ENCODE measurements around the gene TSPOAP1.

Gene TSPOAP1

GRCh38 chr17:58272367-58273280, 56.0 kb downstream of the TSPOAP1 start:
- no peak for DNase-seq

DNA sequence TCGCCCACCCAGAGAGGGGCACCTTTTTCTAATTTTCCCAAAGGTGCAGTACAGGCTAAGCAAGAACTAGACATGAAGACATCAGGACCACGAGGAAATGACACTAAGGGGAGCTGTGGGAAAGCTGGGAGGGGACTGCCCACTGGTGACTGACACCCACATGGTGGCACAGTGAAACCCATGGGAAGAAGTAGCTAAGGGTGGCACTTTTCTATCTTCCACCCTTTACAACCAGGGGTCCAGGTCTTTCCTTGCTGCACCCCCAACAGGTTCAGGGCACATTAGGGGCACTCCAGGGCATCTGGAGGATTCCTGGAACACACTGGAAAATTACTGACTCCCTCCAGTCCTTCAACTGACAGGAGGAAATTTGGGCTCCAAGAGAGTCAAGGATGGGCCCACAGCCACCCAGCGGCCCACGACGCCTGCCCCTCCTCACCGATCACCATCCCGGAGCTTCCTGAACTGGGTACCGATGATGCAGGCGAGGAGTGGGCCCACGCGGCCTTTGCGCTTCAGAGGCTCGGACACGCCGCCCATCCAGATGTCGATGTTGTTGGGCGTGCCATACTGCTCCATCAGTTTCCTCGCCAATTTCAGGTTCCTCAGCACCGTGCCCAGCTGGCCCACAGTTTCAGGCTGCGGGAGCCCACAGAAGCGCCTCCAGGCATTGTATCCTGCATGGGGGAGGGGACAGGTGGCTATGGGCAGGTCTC, 57.2 kb downstream of the TSPOAP1 start:
- no peak for DNase-seq

DNA sequence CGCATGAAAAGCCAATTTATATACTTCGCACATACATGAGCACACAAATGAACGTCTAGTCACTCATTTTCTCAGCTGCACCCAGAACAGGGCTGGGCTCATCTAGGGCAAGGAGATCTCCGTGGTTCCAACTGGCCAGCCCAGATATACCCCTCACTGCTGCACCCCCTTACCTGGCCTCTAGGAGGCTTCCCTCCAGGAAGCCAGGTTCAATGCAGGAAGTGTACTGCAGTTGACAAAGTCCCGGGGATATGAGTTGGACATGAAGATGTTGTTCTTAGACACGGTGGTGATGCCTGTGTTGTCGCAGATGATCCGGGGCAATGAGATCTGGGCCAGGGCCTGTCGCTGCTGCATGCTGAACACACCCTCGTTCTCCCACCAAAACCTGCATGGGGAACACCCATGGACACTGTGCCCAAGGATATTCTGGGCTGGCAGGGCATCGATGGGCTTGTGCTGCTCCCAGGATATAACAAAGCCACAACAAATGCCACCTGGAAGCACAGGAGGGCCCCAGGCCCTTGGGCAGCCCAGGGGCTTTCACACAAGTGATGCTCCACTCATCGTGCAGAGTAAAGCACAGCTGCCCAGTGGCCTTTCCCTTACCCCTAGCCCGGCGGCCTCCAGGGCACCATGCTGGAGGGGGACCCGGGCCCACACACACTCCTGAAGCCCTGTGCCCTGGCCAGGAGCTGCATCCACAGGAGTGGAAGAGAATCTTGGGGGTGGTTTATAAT, 57.9 kb downstream of the TSPOAP1 start:
- no peak for DNase-seq

- no peak for DNase-seq
Observed at GRCh38 chr17:58269557-58270291, 58.9 kb downstream of the TSPOAP1 start.

- no peak for DNase-seq
Observed at GRCh38 chr17:58268774-58269556, 59.6 kb downstream of the TSPOAP1 start.

- DNase-seq: no peak
Observed at GRCh38 chr17:58268326-58268725, 60.3 kb downstream of the TSPOAP1 start.

DNA sequence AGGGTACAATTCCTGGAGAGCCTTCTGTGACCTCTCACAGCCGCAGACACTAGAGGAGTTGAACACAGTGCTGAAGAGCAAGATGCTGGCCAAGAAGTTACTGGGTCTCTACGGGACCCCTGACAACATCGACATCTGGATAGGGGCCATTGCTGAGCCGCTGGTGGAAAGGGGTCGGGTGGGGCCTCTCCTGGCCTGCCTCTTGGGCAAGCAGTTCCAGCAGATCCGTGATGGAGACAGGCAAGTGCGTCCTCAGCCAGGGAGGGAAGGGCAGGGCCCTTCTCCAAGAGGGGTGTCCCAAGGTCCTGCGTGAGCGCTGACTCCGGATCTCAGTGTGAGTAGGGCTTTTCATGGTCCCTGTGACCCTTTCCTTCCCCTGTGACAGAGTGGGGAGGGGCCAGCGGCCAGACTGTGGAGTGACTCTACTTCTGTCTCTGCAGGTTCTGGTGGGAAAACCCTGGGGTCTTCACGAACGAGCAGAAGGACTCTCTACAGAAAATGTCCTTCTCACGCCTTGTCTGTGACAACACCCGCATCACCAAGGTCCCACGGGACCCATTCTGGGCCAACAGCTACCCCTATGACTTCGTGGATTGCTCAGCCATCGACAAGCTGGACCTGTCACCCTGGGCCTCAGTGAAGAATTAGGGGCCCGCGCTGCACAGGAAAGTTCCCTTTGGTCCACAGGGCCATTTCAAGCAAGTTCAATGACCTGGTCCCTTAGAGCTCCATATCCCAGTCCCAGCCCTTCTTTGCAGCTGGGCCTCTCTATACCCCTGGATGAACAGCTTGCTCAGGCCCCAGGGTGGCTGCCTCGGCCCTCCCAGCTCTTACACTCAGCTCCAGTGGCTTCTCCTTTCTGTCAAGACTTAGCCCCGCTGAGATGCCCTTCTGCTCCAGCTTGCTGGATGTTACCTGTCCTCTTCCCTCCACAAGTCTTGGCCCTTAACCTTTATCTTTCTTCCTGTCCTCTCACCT, 61.0 kb downstream of the TSPOAP1 start:
- no peak for DNase-seq

DNA sequence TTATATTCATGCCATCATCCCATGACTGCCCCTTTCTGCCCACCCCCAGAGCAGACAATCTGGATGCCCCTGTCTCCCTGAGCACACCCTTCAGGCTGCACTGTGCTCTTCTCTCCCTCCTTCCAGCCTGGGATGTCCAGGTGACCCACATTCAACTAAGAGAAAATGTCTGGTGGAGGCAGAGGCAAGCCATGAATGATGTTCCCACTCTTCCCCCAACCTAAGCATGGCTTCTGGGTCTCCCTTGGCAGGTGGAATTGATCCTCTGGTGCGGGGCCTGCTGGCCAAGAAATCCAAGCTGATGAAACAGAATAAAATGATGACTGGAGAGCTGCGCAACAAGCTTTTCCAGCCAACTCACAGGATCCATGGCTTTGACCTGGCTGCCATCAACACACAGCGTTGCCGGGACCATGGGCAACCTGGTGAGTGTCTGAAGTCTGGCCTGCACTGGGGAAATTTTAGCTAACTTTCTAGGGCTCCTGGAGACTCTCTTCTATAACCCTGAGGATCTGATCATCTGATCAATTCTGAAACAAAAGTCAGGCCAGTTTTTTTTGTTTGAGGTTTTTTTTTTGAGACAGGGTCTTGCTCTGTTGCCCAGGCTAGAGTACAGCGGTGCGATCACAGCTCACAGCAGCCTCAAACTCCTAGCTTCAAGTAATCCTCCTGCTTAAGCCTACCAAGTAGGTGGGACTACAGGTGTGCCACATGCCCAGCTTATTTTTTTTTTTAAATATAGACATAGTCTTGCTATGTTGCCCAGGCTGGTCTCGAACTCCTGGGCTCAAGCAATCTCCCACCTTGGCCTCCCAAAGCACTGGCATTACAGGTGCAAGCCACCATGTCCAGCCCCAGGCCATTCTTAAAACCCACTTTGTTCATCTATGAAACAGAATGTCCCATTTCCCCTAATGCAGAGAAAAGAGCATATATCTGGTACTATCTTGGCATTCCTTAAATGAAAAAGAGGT, 62.4 kb downstream of the TSPOAP1 start:
- no peak for DNase-seq

GRCh38 chr17:58265271-58265670, 63.3 kb downstream of the TSPOAP1 start:
- DNase-seq: no peak

DNA sequence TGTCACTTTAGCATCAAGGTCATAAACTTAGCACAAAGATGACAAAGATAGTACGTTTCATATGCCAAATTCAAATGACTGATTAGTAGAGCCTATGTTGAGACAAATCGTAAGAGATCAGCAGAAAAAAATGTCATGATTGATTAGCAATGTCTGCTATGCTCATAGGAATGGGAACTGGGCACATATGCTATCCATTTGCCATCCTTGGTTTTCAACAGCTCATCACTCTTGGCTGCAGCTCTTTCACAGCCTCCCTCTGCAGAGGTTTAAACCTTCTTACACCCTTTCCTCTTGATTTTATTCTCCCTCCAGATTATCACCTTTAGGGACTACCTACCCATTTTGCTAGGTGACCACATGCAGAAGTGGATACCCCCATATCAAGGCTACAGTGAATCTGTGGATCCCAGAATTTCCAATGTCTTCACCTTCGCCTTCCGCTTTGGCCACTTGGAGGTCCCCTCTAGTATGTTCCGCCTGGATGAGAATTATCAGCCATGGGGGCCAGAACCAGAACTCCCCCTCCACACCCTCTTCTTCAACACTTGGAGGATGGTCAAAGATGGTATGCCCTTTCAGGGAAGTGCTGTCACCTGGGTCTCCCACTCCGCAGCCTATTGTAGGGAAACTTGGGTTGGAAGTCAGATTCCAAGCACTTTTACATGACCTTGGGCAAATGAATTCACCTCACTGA, 64.0 kb downstream of the TSPOAP1 start:
- no peak for DNase-seq

DNA sequence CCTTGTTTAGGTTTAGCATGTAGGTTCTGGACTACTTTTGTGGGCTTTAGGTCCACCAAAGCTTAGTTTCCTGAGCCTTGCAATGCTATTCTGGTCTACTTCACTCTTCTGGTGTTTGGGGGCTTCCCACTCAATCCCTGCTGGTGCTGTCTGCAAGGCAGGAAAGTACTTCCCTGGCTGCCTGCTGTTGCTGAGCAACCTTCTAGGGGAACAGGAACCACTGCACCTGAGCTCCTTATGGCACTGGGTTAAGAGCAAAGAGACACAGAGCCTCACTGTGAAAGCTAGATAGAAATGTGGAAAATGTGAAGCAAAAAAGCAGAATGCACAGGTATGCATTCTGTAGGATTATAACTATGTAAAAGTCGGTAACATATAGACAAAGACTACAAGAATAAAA, 64.8 kb downstream of the TSPOAP1 start:
- no peak for DNase-seq

DNA sequence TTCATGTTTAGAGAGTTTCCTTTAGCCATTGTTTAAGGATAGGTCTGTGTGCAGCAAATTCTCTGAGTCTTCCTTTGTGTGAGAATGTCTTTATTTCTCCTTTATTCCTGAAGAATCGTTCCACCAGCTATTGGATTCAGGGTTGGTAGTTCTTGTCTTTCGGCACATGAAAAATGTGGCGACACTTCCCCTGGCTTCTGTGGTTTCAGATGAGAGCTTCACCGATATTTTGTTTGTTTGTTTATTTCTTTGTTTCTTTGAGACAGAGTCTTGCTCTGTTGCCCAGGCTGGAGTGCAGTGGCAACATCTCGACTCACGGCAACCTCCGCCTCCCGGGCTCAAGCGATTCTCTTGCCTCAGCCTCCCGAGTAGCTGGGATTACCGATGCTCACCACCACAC, 66.4 kb downstream of the TSPOAP1 start:
- DNase-seq: no peak

DNA sequence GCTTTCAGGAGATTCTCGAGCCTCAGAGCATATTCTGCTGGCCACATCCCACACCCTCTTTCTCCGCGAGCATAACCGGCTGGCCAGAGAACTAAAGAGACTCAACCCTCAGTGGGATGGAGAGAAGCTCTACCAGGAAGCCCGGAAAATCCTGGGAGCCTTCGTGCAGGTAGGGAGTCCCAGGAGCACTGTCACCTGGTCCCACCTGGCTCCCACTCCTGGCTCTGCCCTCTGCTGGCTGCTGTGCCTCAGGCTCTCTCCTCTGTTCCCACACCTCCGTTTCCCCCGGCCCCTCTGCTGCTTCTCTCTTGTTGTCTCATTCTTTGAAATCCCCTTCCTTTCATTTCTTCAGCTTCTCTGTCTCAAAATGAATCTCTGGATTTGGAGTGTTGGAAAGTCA, 73.8 kb downstream of the TSPOAP1 start:
- DNase-seq: no peak

DNA sequence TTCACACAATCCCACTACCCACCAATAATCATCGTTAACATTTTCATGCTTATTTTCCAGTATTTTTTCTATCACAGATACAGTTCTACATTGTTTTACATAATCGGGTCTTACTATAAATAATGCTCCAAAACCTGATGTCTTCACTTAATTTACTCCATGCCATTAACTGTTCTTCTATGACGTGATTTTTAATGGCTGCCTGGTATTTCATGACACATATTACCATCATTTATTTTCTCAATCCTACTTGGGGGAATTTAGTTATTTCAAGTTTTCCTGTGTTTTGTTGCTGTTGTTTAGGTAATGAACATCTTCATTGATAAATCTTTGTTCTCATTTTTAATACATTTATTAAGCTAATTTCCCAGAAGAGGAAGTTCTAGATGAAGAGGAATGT, 75.5 kb downstream of the TSPOAP1 start:
- DNase-seq: no peak

DNA sequence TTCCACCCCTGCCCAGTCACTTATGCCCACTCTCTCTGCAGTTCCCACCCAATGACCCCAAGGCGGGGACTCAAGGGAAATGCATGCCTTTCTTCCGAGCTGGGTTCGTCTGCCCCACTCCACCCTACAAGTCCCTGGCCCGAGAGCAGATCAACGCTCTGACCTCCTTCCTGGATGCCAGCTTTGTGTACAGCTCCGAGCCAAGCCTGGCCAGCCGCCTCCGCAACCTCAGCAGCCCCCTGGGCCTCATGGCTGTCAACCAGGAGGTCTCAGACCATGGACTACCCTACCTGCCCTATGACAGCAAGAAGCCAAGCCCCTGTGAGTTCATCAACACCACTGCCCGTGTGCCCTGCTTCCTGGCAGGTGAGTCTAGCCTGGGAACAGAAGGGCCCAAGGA, 76.5 kb downstream of the TSPOAP1 start:
- DNase-seq: no peak
